HEK293 (cell line): ENCODE measurements around the gene DRICH1.

Experiments used
- YY1 ChIP-seq: fragments of 450-650 bp; formaldehyde crosslinking; IDR thresholded peaks from 2 replicates; pipeline ENCODE4 v1.5.1; 2018; ENCODE audit warnings: missing biosample characterization, missing genetic modification characterization
- ZBTB20 ChIP-seq: fragments of 450-650 bp; formaldehyde crosslinking; IDR thresholded peaks from 2 replicates; pipeline ENCODE4 v1.5.1; 2016; ENCODE audit warnings: missing biosample characterization, missing genetic modification characterization
- ZNF16 ChIP-seq: fragments of 450-650 bp; formaldehyde crosslinking; IDR thresholded peaks from 2 replicates; pipeline ENCODE4 v1.5.1; 2016; ENCODE audit warnings: low read depth, missing biosample characterization, missing genetic modification characterization
- ZNF501 ChIP-seq: fragments of 450-650 bp; formaldehyde crosslinking; IDR thresholded peaks from 2 replicates; pipeline ENCODE4 v1.5.1; 2016; ENCODE audit warnings: missing biosample characterization, missing genetic modification characterization
- TF ChIP-seq, protein P1 (sequence below): fragments of 450-650 bp; formaldehyde crosslinking; IDR thresholded peaks from 2 replicates; pipeline ENCODE4 v1.5.1; 2017; ENCODE audit warnings: missing biosample characterization, missing genetic modification characterization
- TF ChIP-seq, protein P2 (sequence below): fragments of 450-650 bp; formaldehyde crosslinking; IDR thresholded peaks from 2 replicates; pipeline ENCODE4 v1.5.1; 2016; ENCODE audit warnings: missing biosample characterization, missing genetic modification characterization
- TF ChIP-seq, protein P3 (sequence below): fragments of 450-650 bp; formaldehyde crosslinking; IDR thresholded peaks from 2 replicates; pipeline ENCODE4 v1.5.1; 2016; ENCODE audit warnings: missing biosample characterization, missing genetic modification characterization

DNA sequence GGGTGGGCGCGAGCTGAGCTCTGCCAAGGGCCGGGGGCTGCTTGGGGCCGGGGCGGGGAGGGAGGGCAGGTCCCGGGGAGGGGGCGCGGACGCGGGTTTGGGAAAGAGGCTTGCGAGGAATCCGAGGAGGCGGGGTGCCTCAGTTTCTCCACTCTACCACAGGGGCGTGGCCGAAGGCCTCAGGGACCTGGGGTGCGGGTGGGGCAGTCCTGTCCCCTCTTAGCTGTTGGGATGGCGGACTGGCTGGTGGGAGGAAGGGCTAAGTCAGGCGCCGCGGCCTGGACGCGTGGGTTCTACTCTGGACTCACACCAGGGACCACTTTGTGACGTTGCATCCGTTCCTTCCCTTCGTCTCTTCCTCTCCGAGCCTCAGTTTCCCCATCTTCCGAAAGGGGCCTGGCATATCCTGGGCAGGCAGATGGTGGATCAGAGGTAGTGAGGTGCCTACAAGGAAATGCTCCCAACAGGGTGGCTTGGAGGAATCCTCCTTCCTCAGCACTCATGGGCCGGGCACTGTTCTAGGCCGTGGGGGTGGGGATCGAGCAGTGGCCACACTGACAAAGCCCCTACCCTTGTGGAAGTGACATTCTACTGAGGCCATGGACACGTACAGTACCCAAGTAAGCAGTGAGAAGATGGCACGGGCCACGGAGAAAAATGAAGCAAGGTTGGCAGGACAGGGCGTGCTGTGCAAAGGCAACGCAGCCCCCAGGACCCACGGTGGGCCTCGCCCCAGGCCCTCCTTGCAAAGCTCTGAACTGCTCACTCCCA, 65.2 kb downstream of the DRICH1 start:
- TF ChIP-seq, protein P1, sequence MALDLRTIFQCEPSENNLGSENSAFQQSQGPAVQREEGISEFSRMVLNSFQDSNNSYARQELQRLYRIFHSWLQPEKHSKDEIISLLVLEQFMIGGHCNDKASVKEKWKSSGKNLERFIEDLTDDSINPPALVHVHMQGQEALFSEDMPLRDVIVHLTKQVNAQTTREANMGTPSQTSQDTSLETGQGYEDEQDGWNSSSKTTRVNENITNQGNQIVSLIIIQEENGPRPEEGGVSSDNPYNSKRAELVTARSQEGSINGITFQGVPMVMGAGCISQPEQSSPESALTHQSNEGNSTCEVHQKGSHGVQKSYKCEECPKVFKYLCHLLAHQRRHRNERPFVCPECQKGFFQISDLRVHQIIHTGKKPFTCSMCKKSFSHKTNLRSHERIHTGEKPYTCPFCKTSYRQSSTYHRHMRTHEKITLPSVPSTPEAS (tag by site-specific recombination), result no peak
- TF ChIP-seq ZBTB20 (tag by site-specific recombination) (no peak), YY1 (tag by site-specific recombination) (no peak), ZNF501 (tag by site-specific recombination) (no peak), ZNF16 (no peak)
- TF ChIP-seq, protein P2, sequence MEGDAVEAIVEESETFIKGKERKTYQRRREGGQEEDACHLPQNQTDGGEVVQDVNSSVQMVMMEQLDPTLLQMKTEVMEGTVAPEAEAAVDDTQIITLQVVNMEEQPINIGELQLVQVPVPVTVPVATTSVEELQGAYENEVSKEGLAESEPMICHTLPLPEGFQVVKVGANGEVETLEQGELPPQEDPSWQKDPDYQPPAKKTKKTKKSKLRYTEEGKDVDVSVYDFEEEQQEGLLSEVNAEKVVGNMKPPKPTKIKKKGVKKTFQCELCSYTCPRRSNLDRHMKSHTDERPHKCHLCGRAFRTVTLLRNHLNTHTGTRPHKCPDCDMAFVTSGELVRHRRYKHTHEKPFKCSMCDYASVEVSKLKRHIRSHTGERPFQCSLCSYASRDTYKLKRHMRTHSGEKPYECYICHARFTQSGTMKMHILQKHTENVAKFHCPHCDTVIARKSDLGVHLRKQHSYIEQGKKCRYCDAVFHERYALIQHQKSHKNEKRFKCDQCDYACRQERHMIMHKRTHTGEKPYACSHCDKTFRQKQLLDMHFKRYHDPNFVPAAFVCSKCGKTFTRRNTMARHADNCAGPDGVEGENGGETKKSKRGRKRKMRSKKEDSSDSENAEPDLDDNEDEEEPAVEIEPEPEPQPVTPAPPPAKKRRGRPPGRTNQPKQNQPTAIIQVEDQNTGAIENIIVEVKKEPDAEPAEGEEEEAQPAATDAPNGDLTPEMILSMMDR (tag by site-specific recombination), result no peak
- TF ChIP-seq, protein P3, sequence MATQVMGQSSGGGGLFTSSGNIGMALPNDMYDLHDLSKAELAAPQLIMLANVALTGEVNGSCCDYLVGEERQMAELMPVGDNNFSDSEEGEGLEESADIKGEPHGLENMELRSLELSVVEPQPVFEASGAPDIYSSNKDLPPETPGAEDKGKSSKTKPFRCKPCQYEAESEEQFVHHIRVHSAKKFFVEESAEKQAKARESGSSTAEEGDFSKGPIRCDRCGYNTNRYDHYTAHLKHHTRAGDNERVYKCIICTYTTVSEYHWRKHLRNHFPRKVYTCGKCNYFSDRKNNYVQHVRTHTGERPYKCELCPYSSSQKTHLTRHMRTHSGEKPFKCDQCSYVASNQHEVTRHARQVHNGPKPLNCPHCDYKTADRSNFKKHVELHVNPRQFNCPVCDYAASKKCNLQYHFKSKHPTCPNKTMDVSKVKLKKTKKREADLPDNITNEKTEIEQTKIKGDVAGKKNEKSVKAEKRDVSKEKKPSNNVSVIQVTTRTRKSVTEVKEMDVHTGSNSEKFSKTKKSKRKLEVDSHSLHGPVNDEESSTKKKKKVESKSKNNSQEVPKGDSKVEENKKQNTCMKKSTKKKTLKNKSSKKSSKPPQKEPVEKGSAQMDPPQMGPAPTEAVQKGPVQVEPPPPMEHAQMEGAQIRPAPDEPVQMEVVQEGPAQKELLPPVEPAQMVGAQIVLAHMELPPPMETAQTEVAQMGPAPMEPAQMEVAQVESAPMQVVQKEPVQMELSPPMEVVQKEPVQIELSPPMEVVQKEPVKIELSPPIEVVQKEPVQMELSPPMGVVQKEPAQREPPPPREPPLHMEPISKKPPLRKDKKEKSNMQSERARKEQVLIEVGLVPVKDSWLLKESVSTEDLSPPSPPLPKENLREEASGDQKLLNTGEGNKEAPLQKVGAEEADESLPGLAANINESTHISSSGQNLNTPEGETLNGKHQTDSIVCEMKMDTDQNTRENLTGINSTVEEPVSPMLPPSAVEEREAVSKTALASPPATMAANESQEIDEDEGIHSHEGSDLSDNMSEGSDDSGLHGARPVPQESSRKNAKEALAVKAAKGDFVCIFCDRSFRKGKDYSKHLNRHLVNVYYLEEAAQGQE (tag by site-specific recombination), result no peak
